Breast epithelium (tissue), 4 donors: ENCODE data around the gene WNT7B. TPM values are rescaled to one million over a fixed set of nuclear protein-coding genes. Genes with fewer than 3 reads are reported as not detected.

Experiments used
- DNase-seq, 2 donors: peaks; one replicate each; pipeline ENCODE4 v3.0.0-alpha.2; 2019; ENCODE audit warnings: low spot score in 2 of 2
- H3K27ac ChIP-seq, 2 donors: fragments of 200-600 bp; sonication (generic) in 1 of 2; one replicate each; pipeline ENCODE4 v1.5.1; 2016 to 2019; ENCODE audit warnings: mild to moderate bottlenecking in 1 of 2
- H3K27me3 ChIP-seq, 2 donors: fragments of 200-600 bp; sonication (generic) in 1 of 2; one replicate each; pipeline versions ENCODE4 v1.5.1 to v1.6.0; 2017 to 2019; ENCODE audit warnings: control low read depth in 1 of 2, mild to moderate bottlenecking in 1 of 2
- H3K36me3 ChIP-seq: fragments of 200-600 bp; one replicate; pipeline ENCODE4 v1.5.1; 2019
- H3K4me1 ChIP-seq, 2 donors: fragments of 200-600 bp; sonication (generic); one replicate each; pipeline ENCODE4 v1.5.1; 2016 to 2019; ENCODE audit warnings: control low read depth in 1 of 2
- H3K4me3 ChIP-seq, 3 donors: fragments of 200-600 bp; sonication (generic); 1 replicate in 2 of 3; 2 replicates in 1 of 3; pipeline ENCODE4 v1.5.1; 2016 to 2019; ENCODE audit warnings: mild to moderate bottlenecking in 3 of 3, moderate library complexity in 2 of 3
- H3K9me3 ChIP-seq, 2 donors: fragments of 200-600 bp; sonication (generic) in 1 of 2; one replicate each; pipeline ENCODE4 v1.5.1; 2016 to 2019; ENCODE audit warnings: control low read depth in 1 of 2
- CTCF ChIP-seq, 3 donors: fragments of 450-650 bp; IDR thresholded peaks; one replicate each; pipeline ENCODE4 v1.5.1; 2016 to 2017; ENCODE audit warnings: antibody characterized with exemption in 3 of 3, mild to moderate bottlenecking in 3 of 3, moderate library complexity in 3 of 3
- POLR2A ChIP-seq: fragments of 450-650 bp; IDR thresholded peaks from one replicate; pipeline ENCODE4 v1.6.1; 2016; ENCODE audit warnings: antibody characterized with exemption, mild to moderate bottlenecking, moderate library complexity
- POLR2AphosphoS5 ChIP-seq, 3 donors: sonication (generic); formaldehyde crosslinking; IDR thresholded peaks; one replicate each; pipeline ENCODE4 v1.6.1; 2017; ENCODE audit warnings: antibody characterized with exemption in 3 of 3
- intact Hi-C: fragments of 100-400 bp; cut with DNase I; formaldehyde crosslinking; loops from one replicate; pipeline ENCODE4 v1.15.1; 2023; ENCODE audit warnings: low total_unique reads
- total RNA-seq, 3 donors: library from RNA; depleted of rRNA; stranded (reverse); fragments of >200 nt; gene quantifications; one replicate each; pipeline ENCODE4 v1.1.0, GENCODE V29; 2016

Gene WNT7B
- total RNA-seq, 3 donors from 2014 or later, result 2.2 to 2.9 TPM; not detected in 1

GRCh38 chr22:45980268-45980570, 3.3 kb upstream of the WNT7B start:
- no peak overlapping the region for H3K4me3 ChIP-seq
- peaks cover 11 to 15% of the 10 kb centered on the region in 2 donors for H3K4me1 ChIP-seq
- peaks cover 0 to 4% of the 10 kb centered on the region in 2 donors for H3K9me3 ChIP-seq
- no peak overlapping the region for H3K27ac ChIP-seq
- no peak for TF ChIP-seq POLR2AphosphoS5 (IDR thresholded peaks at IDR 0.05)
- DNase-seq, result no peak
- H3K36me3 ChIP-seq, result no peaks in the 10 kb centered on the region
- intact Hi-C loops, result no loop called here
- peaks cover 2 to 18% of the 10 kb centered on the region in 2 donors for H3K27me3 ChIP-seq

- peaks cover 11 to 16% of the 10 kb centered on the region in 2 donors for H3K4me1 ChIP-seq
- intact Hi-C loops, result no loop called here
- H3K4me3 ChIP-seq, result peak overlapping the region; percentile 38 to 78 (median 55)
- H3K9me3 ChIP-seq, result no peaks in the 10 kb centered on the region
- no peak overlapping the region for H3K27ac ChIP-seq
- DNase-seq, result no peak
- peaks cover 4 to 37% of the 10 kb centered on the region in 2 donors for H3K27me3 ChIP-seq
- TF ChIP-seq CTCF (IDR thresholded peaks at IDR 0.05) (no peak), POLR2A (no peak), POLR2AphosphoS5 (IDR thresholded peaks at IDR 0.05) (no peak)
- no peaks in the 10 kb centered on the region for H3K36me3 ChIP-seq
Observed at GRCh38 chr22:45978275-45978713, 1.3 kb upstream of the WNT7B start.

GRCh38 chr22:45977551-45978274, 751 bp upstream of the WNT7B start:
- H3K27me3 ChIP-seq, result peaks cover 4 to 43% of the 10 kb centered on the region in 2 donors
- no peak for TF ChIP-seq CTCF (IDR thresholded peaks at IDR 0.05)
- TF ChIP-seq POLR2A, result no peak
- TF ChIP-seq POLR2AphosphoS5 (IDR thresholded peaks at IDR 0.05), result no peak
- no peaks in the 10 kb centered on the region for H3K36me3 ChIP-seq
- H3K9me3 ChIP-seq, result no peaks in the 10 kb centered on the region
- no peak for DNase-seq
- H3K27ac ChIP-seq, result no peak overlapping the region
- intact Hi-C loops, result no loop called here
- peak overlapping the region in 2 of 3 donors; percentile 47 to 78 for H3K4me3 ChIP-seq
- peaks cover 11 to 16% of the 10 kb centered on the region in 2 donors for H3K4me1 ChIP-seq

- peak overlapping the region in 2 of 3 donors; percentile 47 to 78 for H3K4me3 ChIP-seq
- H3K9me3 ChIP-seq, result no peaks in the 10 kb centered on the region
- H3K27me3 ChIP-seq, result peaks cover 11 to 56% of the 10 kb centered on the region in 2 donors
- peaks cover 17 to 25% of the 10 kb centered on the region in 2 donors for H3K4me1 ChIP-seq
- H3K36me3 ChIP-seq, result no peaks in the 10 kb centered on the region
- H3K27ac ChIP-seq, result no peak overlapping the region
- TF ChIP-seq POLR2A (no peak), POLR2AphosphoS5 (IDR thresholded peaks at IDR 0.05) (no peak), CTCF (IDR thresholded peaks at IDR 0.05) (no peak)
- no peak for DNase-seq
- intact Hi-C loops, result no loop called here
Observed at GRCh38 chr22:45976254-45977002, 534 bp downstream of the WNT7B start.

GRCh38 chr22:45975164-45976161, 1.5 kb downstream of the WNT7B start:
- intact Hi-C loops, result no loop called here
- Histone ChIP-seq H3K4me3 (peak overlapping the region in 2 of 3 donors; percentile 47 to 78), H3K27me3 (peaks cover 13 to 65% of the 10 kb centered on the region in 2 donors), H3K27ac (peak overlapping the region in 1 of 2 donors; percentile 43), H3K36me3 (no peaks in the 10 kb centered on the region), H3K4me1 (peaks cover 25 to 31% of the 10 kb centered on the region in 2 donors), H3K9me3 (no peaks in the 10 kb centered on the region)
- peak in 1 of 2 donors; percentile 51 for DNase-seq
- TF ChIP-seq POLR2AphosphoS5 (IDR thresholded peaks at IDR 0.05) (no peak), CTCF (IDR thresholded peaks at IDR 0.05) (no peak), POLR2A (no peak)
